AG04450 (cell line): Measurements from ENCODE around the gene REV1. TPM values are rescaled to one million over a fixed set of nuclear protein-coding genes. Genes with fewer than 3 reads are reported as not detected.

Source experiments
- CTCF ChIA-PET: fragments of 300-600, 350-600 bp; formaldehyde crosslinking; extraction: SDS; loops from one replicate; lab custom pipeline; 2022; ENCODE audit warnings: antibody characterized with exemption, inconsistent platforms; lab: Charles Lee
- POLR2A ChIA-PET: fragments of 350-600 bp; formaldehyde crosslinking; extraction: SDS; loops from one replicate; lab custom pipeline; 2021; ENCODE audit warnings: antibody characterized with exemption, inconsistent platforms; lab: Yijun Ruan, JAX
- DNase-seq: peaks from one replicate; pipeline ENCODE4 v3.0.0-alpha.2; 2011; ENCODE audit warnings: low read depth, low spot score
- H3K27ac ChIP-seq: one replicate; pipeline ENCODE4 v1.5.1; 2012; ENCODE audit warnings: low read depth, low read length, control low read depth
- H3K27me3 ChIP-seq: one replicate; pipeline ENCODE4 v1.6.0; 2012; ENCODE audit warnings: low read length; ENCODE audit not compliant: control insufficient read depth, insufficient read depth
- H3K4me3 ChIP-seq: 2 replicates; pipeline ENCODE4 v1.5.1; 2011; ENCODE audit warnings: mild to moderate bottlenecking, low read depth, low read length, control low read depth
- H3K9me3 ChIP-seq: 2 replicates; pipeline ENCODE4 v1.5.1; 2012; ENCODE audit warnings: low read length; ENCODE audit not compliant: control insufficient read depth, insufficient read depth
- polyA plus RNA-seq: library from polyadenylated mRNA; depleted of rRNA; stranded (reverse); fragments of >200 nt; gene quantifications from 2 replicates; pipeline ENCODE4 v1.2.3, GENCODE V29; 2011
- TF ChIP-seq, protein P1 (sequence below): IDR thresholded peaks from 2 replicates; pipeline ENCODE4 v1.5.1; 2011; ENCODE audit warnings: low read depth, low read length, control low read depth, inconsistent platforms

Gene REV1
- polyA plus RNA-seq, 1 experiment: 26.4 TPM

DNA sequence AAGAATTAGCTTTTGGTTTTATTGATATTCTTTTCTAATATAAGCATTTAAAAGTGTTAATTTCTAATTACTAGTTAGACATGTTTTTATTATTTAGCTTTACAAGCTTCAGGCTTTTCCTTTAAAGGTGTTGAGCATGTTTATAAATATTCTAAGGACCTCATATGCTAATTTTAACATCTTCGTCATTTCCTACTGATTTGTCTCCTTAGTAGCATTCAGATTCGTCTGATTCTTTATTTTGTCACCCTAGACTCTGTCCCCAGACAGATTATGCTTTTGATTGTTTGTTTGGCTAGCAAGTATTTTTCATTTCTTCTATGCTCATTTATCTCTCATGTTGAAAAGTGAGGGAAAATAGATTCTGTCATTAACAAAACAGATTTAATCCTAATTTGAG, 100.9 kb downstream of the REV1 start:
- Histone ChIP-seq H3K27ac (no peak overlapping the region), H3K9me3 (no peaks in the 10 kb centered on the region), H3K4me3 (no peak overlapping the region), H3K27me3 (no peaks in the 10 kb centered on the region)
- ChIA-PET POLR2A (interaction anchor here (2.0 kb wide), 1 partner anchor 51 kb away, joined by 6 read pairs; the partner anchor contains the start of gene EIF5B), CTCF (interaction anchor here (0.5 to 0.9 kb wide), 2 partner anchors 18 to 304 kb away, joined by 3 to 14 read pairs; no protein-coding TSS in a partner anchor)
- no peak for DNase-seq
- TF ChIP-seq, protein P1, sequence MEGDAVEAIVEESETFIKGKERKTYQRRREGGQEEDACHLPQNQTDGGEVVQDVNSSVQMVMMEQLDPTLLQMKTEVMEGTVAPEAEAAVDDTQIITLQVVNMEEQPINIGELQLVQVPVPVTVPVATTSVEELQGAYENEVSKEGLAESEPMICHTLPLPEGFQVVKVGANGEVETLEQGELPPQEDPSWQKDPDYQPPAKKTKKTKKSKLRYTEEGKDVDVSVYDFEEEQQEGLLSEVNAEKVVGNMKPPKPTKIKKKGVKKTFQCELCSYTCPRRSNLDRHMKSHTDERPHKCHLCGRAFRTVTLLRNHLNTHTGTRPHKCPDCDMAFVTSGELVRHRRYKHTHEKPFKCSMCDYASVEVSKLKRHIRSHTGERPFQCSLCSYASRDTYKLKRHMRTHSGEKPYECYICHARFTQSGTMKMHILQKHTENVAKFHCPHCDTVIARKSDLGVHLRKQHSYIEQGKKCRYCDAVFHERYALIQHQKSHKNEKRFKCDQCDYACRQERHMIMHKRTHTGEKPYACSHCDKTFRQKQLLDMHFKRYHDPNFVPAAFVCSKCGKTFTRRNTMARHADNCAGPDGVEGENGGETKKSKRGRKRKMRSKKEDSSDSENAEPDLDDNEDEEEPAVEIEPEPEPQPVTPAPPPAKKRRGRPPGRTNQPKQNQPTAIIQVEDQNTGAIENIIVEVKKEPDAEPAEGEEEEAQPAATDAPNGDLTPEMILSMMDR: no peak

DNA sequence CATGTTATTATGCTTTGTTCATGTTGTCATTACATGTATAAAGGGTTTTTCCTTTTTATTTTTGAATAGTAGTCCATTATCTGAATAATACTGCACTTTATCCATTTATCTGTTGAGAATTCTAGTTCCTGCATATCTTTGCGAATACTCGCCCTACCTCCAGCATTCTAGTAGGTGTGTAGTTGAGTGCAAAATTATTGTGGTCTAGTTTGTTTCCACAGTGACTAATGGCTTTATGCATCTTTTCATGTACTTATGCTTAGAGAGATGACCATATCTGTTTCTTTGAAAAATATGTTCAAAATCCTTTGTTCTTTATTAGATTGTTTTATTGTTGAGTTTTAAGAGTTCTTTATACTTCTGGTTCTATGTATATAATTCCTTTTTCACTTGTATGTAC, 103.8 kb downstream of the REV1 start:
- Histone ChIP-seq H3K4me3 (no peak overlapping the region), H3K27ac (no peak overlapping the region), H3K9me3 (no peaks in the 10 kb centered on the region), H3K27me3 (no peaks in the 10 kb centered on the region)
- CTCF ChIA-PET: no interaction called here
- TF ChIP-seq, protein P1: no peak
- DNase-seq: no peak
- POLR2A ChIA-PET: no interaction called here

DNA sequence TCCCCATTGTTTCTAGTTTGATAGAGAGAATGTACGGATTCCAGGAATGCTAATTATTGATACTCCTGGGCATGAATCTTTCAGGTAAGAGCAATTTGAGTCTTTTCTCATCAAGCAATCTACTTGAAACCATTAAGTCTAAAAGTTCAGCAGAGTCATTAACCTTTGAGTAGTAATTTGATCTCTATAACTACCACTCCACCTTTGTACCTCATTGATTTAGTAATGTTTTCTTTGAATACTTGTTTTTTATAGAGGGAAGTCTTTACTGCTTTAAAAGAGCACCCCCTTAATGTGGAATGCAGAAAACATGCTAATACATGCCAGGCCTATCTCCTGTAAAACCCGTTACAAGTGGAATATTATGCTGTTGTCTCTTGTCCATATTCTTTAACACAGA, 107.7 kb downstream of the REV1 start:
- H3K4me3 ChIP-seq: no peak overlapping the region
- CTCF ChIA-PET: interaction anchor here (1.0 kb wide), 1 partner anchor 45 kb away, joined by 5 read pairs; the partner anchor contains the start of gene EIF5B
- POLR2A ChIA-PET: no interaction called here
- TF ChIP-seq, protein P1: no peak
- no peak for DNase-seq
- no peaks in the 10 kb centered on the region for H3K9me3 ChIP-seq
- no peaks in the 10 kb centered on the region for H3K27me3 ChIP-seq
- H3K27ac ChIP-seq: no peak overlapping the region

DNA sequence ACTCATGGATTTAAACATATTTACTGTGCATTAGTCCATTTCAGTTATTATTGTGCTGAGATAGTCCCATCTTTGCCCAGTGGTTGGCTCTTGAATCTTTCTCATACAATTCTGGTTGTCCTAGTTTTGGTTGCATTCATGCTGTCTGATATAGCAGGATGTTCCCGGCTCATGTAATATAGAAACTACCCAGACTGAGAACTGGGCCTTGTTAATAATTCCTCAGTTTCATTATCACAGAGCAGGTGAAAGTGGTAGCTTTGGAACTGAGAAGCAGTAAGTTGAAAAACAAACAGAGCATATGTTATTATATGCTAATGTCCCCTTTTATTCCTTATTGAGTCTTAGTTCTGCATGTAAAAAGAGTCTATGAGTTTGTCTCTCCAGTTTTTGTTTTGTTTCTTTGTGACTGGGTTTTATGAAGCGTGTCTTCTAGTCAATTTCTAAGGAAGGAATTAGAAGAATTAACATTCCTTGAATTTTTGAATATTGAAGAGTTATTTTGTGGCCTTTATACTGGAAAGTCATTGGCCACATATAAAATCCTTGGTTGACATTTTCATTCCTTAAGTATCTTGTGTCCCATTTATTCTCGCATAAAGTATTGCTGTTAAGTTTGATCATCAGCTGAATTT, 109.3 kb downstream of the REV1 start:
- no peak overlapping the region for H3K4me3 ChIP-seq
- TF ChIP-seq, protein P1: no peak
- no peaks in the 10 kb centered on the region for H3K9me3 ChIP-seq
- ChIA-PET CTCF (no interaction called here), POLR2A (no interaction called here)
- no peak overlapping the region for H3K27ac ChIP-seq
- no peaks in the 10 kb centered on the region for H3K27me3 ChIP-seq
- DNase-seq: no peak

DNA sequence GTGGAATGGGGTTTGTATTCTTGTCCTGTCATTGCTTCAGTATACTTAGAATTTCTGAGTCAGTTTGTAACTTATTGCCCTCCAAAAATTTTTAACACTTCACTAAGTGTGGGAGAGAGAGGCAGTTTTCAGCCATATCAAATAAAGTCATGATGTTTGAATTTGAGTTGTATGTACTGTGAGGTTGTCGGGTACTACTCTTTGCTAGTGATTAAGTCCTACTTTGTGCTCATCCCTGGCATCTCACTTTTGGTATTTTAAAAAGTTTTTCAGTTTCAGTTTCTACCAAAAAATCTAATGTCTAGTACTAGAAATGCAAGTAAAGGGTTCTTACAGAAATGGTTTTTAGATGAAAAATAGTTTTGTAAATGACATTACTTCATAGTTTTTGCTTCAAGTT, 111.9 kb downstream of the REV1 start:
- H3K4me3 ChIP-seq: no peak overlapping the region
- H3K27me3 ChIP-seq: no peaks in the 10 kb centered on the region
- H3K9me3 ChIP-seq: no peaks in the 10 kb centered on the region; the same call in 1 of the 2 replicates
- no peak for DNase-seq
- no peak overlapping the region for H3K27ac ChIP-seq
- TF ChIP-seq, protein P1: no peak
- CTCF ChIA-PET: interaction anchor here (1.0 kb wide), 1 partner anchor 26 kb away, joined by 3 read pairs; no protein-coding TSS in a partner anchor
- POLR2A ChIA-PET: no interaction called here
